Fibroblast of lung (primary cell): ENCODE measurements around the gene VIPR2.

ENCODE experiments used
- EZH2 ChIP-seq: IDR thresholded peaks from 2 replicates; pipeline ENCODE4 v1.5.1; 2012; ENCODE audit warnings: low read length, control low read depth, mild to moderate bottlenecking; ENCODE audit errors: missing control alignments
- TF ChIP-seq, protein P1 (sequence below), 2 donors: IDR thresholded peaks in 1 of 2; conservative IDR thresholded peaks in 1 of 2; 1 replicate in 1 of 2; 2 replicates in 1 of 2; pipeline ENCODE4 v1.5.1; 2011 to 2012; ENCODE audit warnings: low read length in 2 of 2, control low read depth in 1 of 2, inconsistent platforms in 1 of 2, low read depth in 1 of 2, mild to moderate bottlenecking in 1 of 2

- TF ChIP-seq, protein P1, sequence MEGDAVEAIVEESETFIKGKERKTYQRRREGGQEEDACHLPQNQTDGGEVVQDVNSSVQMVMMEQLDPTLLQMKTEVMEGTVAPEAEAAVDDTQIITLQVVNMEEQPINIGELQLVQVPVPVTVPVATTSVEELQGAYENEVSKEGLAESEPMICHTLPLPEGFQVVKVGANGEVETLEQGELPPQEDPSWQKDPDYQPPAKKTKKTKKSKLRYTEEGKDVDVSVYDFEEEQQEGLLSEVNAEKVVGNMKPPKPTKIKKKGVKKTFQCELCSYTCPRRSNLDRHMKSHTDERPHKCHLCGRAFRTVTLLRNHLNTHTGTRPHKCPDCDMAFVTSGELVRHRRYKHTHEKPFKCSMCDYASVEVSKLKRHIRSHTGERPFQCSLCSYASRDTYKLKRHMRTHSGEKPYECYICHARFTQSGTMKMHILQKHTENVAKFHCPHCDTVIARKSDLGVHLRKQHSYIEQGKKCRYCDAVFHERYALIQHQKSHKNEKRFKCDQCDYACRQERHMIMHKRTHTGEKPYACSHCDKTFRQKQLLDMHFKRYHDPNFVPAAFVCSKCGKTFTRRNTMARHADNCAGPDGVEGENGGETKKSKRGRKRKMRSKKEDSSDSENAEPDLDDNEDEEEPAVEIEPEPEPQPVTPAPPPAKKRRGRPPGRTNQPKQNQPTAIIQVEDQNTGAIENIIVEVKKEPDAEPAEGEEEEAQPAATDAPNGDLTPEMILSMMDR (conservative IDR thresholded peaks at IDR 0.05 in 1 of 2, IDR thresholded peaks at IDR 0.05 in 1 of 2; ENCODE audit: low read depth in 1 of 2, low read length in 2 of 2), result no peak
- TF ChIP-seq EZH2, result no peak
These were observed 132.2 kb downstream of the VIPR2 start for GRCh38 chr7:159012353-159013069.
